NCI-H1417 treated with DMSO at 0.1 percent for 48 hours (cell line): ENCODE results near the gene SLC7A7.
"Not testable (repeated sequence)": the region's sequence is repeated elsewhere in the genome, so short reads cannot be mapped to it uniquely, and the experiment has no call there.

Experiments
- DNase-seq: peaks from one replicate; lab custom pipeline; 2025; lab: John Stamatoyannopoulos, UW

SLC7A7 gene

DNA sequence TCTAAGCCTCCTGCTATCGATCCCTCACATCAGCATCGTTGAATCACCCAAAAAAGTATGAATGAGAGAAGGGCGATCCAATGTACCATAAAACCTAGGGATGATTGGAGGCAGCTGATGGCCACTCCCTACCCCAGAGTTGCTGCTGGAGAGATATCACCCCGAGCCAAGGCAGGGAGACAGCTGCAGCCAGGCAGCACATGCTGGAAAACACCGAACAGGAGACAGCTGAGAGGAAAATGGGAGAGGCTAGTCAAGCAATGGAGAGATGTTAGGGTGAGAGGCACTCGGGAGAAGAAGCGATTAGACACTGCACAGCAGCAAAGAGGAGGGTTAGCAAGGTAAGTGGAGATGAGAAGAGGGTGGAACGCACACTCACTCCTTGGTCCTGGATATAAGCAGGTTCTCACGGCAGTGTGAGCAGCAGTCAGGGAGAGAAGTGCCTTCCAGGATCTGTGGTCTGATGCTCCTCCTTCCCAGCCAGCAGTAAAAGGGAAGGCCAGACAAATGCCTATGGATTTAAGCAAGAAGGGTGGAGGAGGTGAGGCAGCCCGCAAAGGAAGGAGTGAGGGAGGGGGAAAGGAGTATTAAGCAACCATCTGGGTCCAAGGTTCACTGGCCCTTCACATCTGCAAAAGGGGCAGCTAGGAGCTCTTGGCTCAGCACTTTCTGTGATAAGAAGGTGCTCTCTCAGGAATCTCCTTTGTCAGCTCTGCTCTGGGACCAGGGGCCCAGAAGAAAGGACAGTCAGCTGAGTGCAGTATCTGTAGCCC lies at the start of gene SLC7A7:
Gene SLC7A7, minus strand, starts transcription at position 495 of the 773 bp plus-strand sequence. CDS start 2,037 bp downstream, outside the sequence.
- no peak for DNase-seq

DNA sequence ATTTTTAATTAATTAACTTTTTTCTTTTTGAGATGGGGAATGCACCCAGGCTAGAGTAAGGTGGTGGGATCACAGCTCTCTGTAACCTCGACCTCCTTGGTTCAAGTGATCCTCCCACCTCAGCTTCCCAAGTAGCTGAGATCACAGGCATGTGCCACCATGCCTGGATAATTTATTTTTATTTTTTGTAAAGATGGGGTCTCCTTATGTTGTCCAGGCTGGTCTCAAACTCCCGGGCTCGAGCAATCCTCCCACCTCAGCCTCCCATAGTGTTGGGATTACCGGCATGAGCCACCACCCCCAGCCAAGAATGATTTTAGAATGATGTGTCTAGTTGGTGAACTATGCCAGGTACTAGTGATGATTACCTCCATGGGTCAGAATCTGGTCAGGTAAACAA lies 49.7 kb upstream of the SLC7A7 start:
- DNase-seq: no peak

DNA sequence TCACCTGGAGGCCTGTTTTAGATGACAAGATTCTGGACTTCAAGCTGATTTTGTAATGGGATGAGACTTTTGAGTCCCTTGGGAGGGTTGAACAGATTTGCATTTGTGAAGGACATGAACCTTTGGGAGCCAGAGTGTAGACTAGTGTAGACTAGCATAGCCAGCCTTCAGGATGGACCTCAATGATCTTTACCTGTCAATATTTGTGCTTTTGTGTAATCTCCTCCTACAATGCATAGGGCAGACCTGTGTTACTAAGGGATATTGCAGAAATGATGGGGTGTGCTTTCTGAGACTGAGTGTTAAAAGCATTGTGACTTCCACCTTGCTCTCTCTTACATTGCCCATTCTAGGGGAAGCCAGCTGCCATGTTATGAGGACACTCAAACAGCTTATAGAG lies 46.4 kb upstream of the SLC7A7 start:
- no peak for DNase-seq

DNA sequence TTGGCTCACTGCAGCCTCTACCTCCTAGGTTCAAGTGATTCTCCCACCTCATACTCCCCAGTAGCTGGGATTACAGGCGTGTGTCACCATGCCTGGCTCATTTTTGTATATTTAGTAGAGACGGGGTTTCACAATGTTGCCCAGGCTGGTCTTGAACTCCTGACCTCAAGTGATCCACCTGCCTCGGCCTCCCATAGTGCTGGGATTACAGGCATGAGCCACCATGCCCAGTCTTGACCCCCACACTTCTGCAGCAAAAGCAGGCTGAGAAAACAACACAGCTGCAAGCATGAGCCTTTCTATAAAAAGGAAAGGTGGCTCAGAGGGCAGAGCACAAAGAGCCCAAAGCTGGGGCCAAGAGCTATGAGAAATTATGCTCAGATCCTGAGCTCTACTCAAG lies 45.1 kb upstream of the SLC7A7 start:
- not testable (repeated sequence) for DNase-seq

DNA sequence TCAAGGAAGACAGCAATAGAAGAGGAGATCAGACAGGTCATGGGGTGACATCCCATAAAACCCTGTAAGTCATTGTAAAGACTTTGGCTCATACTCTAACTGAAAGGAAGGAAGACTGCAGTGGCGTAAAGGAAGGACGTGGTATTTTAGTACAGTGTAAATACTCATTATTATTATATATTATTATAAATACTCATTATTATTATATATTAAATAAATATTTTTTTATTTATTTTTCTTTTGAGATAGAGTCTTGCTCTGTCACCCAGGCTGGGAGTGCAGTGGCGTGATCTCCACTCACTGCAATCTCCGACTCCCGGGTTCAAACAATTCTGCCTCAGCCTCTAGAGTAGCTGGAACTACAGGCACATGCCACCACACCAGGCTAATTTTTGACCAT lies 41.2 kb upstream of the SLC7A7 start:
- DNase-seq: no peak

DNA sequence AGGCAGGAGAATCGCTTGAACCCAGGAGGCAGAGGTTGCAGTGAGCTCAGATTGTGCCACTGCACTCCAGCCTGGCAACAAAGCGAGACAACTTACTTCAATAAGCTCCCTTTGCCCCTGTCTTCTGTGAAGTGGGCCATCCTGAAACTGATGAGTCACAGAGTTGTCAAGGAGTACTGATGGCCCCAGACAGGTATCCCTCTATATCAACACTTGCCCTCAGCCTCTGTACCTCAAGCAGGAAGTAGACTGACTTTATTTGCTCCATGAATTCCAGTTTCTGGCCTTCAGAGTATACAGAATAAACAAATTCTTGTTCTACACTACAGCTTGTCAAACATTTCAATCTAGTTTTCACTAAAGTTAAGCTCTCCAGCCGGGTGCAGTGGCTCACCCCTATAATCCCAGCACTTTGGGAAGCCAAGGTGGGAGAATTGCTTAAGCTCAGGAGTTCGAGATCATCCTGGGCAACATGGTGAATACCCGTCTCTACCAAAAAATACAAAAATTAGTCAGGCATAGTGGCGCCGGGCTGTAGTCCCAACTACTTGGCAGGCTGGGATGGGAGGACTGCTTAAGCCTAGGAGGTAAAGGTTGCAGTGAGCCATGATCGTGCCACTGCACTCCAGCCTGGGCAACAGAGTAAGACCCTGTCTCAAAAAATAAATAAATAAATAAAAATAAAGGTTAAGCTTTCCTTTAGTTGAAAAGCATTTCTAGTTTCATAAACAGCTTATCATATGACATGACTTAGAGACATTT lies 39.9 kb upstream of the SLC7A7 start:
- DNase-seq: no peak

DNA sequence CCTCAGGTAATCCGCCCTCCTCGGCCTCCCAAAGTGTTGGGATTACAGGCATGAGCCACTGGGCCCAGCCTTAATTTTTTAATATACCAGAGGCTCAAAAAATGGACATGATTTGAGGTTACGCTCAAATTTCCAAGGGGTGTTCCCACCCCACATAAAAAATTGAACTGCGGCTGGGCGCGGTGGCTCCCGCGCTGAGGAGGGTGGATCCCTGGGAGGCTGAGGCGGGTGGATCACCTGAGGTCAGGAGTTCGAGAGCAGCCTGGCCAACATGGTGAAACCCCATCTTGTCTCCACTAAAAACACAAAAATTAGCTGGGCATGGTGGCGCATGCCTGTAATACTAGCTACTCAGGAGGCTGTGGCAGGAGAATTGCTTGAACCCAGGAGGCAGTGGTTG lies 39.1 kb upstream of the SLC7A7 start:
- not testable (repeated sequence) for DNase-seq

DNA sequence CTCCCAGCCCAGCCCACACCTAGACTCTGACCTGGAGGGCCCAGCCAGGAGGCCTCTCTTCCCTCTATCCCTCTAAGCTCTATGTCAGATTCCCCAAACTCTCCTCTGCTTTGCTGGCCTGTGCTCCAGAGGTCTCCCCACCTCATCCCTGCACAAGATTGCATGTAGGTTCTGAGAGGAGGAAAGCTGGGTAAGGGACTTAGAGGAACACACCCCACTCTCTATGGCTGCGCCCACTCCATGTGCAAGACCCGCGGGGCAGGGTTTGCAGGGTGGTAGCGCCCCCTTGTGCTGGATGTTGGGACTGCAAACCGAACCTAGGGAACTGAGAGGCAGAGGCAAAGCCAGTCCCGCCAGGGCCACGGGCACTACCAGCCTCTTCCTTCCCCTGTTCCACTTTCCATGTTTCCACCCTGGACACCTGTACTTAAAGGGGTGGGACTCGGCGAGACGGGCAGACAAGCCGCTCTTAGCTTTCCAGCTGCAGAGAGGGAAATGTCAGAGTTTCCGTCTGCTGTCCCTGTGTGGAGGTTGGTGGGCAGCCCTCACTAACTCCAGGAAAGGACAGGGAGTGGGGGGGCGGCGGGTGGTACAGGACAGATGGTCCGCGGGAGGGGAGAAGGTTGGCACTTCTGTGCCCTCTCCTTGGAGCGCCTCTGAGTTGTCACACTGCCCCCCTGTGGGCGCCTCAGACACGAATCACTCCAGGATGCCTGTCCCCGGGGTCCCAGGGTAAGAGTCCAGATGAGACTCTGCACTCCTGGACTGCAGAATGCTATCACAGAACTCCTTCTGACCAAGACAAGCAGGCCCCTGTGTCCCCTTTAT lies 37.9 kb upstream of the SLC7A7 start:
- peak; percentile 3 for DNase-seq

DNA sequence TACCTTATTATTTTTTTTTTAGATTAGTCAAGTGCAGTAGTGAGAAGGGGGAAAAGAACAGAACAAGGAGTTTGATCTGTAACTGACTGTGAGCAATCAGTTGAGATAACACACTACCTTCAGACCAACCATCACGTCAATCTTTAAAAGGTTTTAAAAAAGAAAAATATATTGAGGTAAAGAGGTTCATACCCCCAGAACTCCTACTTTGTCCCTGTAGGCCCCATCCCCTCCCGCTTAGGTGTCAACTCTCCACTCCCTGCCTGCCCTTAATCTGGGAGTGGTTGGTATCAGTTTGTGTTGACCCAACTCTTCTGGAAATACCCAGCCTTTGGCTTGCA lies 37.3 kb upstream of the SLC7A7 start:
- DNase-seq: no peak

DNA sequence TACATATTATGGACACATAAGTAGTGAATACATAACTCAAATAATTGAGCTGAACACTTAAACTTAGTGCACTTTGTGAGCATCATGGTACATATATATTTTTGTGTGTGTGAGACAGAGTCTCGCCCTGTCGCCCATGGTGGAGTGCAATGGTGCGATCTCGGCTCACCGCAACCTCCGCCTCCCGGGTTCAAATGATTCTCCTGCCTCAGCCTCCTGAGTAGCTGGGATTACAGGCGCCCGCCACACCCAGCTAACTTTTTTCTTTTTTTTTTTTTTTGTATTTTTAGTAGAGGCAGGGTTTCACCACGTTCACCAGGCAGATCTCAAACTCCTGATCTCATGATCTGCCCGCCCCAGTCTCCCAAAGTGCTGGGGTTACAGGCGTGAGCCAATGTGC lies 36.9 kb upstream of the SLC7A7 start:
- DNase-seq: not testable (repeated sequence)

DNA sequence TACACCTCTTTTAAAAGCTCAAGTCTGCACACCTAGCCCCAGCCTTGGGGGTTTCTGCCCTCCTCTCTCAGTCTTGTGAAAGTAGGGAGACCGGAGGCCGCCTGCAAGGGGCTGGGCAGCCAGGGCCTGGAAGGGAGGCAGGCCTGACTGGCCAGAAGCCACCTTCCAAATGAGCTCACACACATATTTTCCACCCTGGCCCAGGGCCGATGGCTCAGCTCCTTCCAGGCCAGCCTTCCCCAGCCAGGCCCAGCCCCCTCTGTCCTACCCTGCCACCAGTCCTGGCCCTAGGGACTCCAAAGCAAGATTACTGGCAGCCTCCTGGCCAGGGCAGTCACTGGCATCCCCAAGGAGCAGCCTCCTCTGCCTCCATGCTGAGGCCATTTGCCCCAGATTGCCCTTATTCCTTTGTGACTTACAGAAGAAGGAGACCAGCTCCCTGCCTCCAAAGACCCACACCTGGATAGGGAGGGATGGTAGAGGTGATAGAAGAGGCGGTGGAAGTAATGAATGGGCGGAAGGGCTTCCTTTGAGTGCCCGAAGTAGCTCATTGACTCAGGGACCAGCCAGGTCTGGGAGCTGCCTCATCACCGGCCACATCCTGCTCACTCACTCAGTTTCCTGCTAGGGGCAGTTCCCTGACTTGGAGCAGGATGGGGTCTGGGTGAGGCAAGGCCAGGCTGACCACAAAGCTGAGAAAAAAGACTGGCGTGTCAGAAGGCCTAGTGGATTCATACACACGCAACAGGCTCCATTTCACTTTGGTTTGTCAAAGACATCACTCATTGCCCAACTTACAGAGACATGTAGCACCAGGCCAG lies 35.9 kb upstream of the SLC7A7 start:
- DNase-seq: no peak

DNA sequence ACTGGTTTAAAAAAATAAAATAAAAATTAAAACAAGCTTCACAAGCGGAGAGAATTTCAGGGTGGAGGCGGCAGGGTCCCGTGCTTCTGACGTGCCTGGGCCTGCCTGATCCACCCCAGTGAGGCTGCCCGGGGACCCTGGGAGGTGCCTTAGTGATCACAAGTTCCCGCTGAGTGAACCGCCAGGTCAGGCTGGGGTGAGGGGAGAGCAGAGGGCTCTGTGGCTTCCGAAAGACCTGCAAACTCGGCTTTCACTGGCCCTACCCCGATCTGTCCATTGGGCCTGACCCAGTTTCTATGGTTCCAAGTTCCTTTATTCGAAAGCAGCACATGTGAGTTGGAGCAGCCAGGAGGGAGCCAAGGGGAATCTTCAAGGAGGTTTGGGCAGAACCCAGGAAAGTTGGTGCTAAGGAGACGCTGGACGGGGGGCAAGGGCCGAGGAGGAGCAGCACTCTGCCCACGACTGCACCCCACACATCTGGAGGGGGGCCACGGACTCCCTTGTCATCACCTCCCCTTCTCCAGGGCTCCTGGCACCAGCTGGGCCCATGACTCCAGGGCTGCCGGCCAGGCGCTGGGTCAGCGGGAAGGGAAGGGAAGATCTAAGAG lies 34.1 kb upstream of the SLC7A7 start:
- no peak for DNase-seq

DNA sequence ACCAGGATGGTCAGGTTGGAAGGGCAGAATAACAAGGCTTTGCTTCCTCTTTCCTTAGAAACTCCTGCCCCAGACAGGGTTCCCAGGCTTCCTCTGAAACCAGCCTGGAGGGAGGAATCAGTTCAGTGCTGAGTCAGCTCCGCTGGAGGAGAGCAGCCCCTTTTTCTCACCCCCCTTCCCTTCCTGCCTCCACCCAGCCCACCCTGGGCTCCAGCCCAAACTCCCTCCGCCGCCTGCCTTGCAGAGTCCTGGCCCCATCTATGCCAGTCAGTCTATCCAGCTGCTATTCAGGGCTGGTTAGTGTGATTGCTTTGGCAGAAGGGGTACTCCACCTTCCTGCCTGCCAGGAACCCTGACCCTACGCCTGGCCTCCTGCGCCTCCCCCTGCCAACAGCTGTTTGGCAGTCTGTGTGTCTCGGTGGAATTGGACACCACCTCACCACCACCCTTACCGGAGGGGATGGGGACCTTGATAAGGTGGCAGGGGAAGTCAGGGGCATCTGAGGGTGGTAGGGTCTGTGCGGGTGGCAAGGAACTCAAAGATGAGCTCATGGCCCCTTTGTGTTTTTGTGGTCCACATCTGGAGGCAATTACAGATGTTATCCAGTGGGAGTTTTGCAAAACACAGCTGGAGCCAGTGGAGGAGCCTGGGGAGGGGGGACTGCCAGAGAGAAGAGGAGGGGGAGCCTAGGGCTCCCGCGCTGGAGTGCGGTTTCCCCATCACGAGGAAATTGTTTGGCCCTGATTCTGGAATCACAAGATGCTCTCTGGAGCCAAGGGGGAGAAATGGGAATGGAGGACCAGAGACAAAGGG lies 33.3 kb upstream of the SLC7A7 start:
- DNase-seq: no peak

DNA sequence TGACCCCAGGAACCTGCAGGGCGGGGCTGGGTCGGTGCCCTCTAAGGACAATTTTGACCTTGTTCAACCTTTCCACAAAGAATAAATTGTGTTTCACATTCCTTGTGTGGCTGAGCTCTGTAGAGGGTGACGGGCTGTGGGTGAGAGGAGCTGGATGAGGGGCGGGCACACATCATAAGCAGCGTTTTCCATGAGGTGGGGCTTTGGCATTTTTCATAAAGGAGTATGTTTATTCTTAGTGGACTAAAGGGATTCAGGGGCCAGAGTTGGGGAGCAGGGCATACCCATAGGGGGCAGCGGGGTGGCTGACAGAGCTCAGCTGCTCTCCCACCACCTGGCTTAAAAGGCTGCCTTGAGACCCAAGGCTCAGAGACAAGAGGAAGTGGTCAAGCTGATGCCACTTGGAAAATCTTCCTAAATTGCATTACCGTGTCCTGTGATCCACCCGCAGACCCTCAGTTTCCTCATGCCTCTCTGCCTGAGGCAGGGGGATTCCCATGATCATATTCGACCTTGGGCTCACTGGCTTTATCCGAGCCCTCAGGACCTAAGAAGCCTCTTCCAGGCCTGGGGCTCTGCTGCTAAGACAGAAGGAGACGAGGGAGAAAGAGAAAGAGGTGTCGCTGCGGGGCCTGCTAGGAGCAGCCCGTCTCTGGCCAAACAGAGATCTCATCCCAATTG lies 32.6 kb upstream of the SLC7A7 start:
- no peak for DNase-seq

DNA sequence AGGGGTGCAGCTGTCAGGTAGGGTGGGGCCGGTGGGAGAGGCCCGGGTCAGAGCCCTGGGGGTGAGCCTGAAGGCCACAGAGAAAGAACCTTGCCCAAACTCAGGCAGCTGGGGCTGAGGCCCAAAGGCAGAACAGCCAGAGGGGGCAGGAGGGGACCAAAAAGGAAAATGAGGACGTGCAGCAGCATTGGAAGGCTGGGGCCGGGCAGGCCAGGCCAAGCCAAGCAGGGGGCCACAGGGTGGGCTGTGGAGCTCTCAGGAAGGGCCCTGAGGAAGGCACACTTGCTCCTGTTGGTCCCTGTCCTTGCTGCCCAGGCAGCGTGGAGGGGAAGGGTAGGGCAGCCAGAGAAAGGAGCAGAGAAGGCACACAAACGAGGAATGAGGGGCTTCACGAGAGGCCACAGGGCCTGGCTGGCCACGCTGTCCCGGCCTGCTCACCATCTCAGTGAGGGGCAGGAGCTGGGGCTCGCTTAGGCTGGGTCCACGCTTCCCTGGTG lies 31.6 kb upstream of the SLC7A7 start:
- DNase-seq: no peak

DNA sequence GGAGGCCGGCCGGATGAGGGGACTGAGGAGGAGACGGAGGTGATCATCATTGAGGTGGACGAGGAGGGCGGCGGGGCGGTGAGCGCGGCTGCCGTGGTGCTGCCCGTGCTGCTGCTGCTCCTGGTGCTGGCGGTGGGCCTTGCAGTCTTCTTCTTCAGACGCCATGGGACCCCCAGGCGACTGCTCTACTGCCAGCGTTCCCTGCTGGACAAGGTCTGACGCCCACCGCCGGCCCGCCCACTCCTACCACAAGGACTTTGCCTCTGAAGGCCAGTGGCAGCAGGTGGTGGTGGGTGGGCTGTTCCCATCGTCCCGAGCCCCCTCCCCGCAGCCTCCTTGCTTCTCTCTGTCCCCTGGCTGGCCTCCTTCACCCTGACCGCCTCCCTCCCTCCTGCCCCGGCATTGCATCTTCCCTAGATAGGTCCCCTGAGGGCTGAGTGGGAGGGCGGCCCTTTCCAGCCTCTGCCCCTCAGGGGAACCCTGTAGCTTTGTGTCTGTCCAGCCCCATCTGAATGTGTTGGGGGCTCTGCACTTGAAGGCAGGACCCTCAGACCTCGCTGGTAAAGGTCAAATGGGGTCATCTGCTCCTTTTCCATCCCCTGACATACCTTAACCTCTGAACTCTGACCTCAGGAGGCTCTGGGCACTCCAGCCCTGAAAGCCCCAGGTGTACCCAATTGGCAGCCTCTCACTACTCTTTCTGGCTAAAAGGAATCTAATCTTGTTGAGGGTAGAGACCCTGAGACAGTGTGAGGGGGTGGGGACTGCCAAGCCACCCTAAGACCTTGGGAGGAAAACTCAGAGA lies 30.8 kb upstream of the SLC7A7 start:
- no peak for DNase-seq

DNA sequence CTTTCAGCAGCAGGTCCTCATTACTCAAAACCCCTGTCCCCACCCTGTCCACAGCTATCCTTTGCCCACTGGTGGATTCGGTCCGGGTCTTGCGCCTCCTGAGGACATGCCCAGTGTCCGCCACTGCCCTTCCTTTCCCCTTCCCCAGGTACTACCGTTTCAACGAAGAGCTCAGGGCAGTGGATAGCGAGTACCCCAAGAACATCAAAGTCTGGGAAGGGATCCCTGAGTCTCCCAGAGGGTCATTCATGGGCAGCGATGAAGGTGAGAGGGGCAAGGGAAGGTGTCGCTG lies 29.8 kb upstream of the SLC7A7 start:
- DNase-seq: no peak

DNA sequence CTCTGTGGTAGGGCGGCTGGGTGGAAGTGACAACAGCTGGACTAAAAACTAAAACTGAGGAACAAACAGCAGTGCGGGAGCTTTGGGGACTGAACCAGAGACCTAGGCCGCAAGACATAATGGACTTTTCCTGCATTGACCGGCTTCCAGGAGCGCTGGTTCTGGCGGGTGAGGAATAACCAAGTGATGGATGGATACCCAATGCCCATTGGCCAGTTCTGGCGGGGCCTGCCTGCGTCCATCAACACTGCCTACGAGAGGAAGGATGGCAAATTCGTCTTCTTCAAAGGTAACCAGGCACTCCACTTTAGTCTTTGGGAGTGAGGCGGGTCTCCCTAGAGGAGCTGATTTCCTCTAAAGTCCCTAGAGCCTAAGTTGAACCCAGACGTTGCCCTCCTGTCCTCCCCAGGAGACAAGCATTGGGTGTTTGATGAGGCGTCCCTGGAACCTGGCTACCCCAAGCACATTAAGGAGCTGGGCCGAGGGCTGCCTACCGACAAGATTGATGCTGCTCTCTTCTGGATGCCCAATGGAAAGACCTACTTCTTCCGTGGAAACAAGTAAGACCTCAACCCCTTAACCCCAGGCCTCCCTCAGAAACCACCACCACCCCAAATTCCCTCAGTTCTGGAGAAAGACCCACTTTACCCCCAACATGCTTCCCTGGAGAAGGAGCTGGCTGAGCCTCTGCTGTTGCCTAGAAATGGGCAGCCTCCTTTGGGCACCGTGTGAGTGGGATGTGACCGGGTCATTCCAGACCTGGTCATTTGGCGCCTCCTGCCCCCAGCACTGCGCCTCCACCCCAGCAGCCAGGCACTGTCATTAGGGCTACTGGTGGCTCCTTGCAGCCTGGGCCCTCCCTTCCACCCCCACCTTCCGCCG lies 29.2 kb upstream of the SLC7A7 start:
- DNase-seq: no peak
